ENCODE results near the gene SLC16A7. TPM values are rescaled to one million over a fixed set of nuclear protein-coding genes. Genes with fewer than 3 reads are reported as not detected.

The SLC16A7 gene
- total and polyA plus RNA-seq, 2 of the 8 experiments (the other 6 are each of a cell fraction or from before 2014, with no cell fraction given), result 0.74 to 4.3 TPM

GRCh38 chr12:59574406-59574805, 21.4 kb upstream of the SLC16A7 start:
- Histone ChIP-seq H3K9ac (replicated peaks in 1 of 4; ENCODE audit: extremely low read depth in 1 of 4, low read depth in 3 of 4, low read length in 3 of 4) (no peak overlapping the region), H3K27ac (ENCODE audit: low read depth, low read length) (no peak overlapping the region), H3K4me1 (replicated peaks in 1 of 4; ENCODE audit: control insufficient read depth in 3 of 4, insufficient read depth in 4 of 4, low read length in 3 of 4) (no peaks in the 10 kb centered on the region), H3K4me3 (ENCODE audit: extremely low read depth in 1 of 4, insufficient read depth in 2 of 4, low read depth in 3 of 4, low read length in 4 of 4) (no peak overlapping the region), H4K20me1 (replicated peaks in 1 of 2; ENCODE audit: control insufficient read depth in 1 of 2, insufficient read depth in 2 of 2, low read length in 2 of 2) (no peaks in the 10 kb centered on the region), H2BK15ac (ENCODE audit: low read length) (no peak overlapping the region), H2BK20ac (ENCODE audit: low read length) (no peak overlapping the region), H3K23me2 (ENCODE audit: low read depth, low read length) (no peaks in the 10 kb centered on the region), H3K27me3 (replicated peaks in 1 of 4; ENCODE audit: control insufficient read depth in 3 of 4, extremely low read depth in 1 of 4, insufficient read depth in 3 of 4, low read length in 3 of 4) (no peaks in the 10 kb centered on the region), H3K56ac (replicated peaks; ENCODE audit: insufficient read length, low read depth, low read length) (no peak overlapping the region), H4K8ac (ENCODE audit: extremely low read depth, insufficient read depth, low read length) (no peak overlapping the region), H4K5ac (ENCODE audit: insufficient read length, low read depth, low read length) (no peak overlapping the region), H3K9me3 (ENCODE audit: insufficient read depth in 2 of 2, low read depth in 1 of 2, low read length in 1 of 2) (no peaks in the 10 kb centered on the region), H2BK12ac (ENCODE audit: low read depth, low read length) (no peak overlapping the region), H3K36me3 (ENCODE audit: control insufficient read depth in 2 of 4, insufficient read depth in 4 of 4, low read length in 3 of 4) (no peaks in the 10 kb centered on the region), H3K23ac (ENCODE audit: insufficient read length) (no peak overlapping the region), H3K4me2 (ENCODE audit: insufficient read depth in 1 of 2, low read depth in 2 of 2, low read length in 2 of 2) (no peak overlapping the region), H4K91ac (replicated peaks; ENCODE audit: insufficient read length, low read length) (no peak overlapping the region), H3K79me1 (ENCODE audit: low read depth, low read length) (no peaks in the 10 kb centered on the region), H2AK5ac (ENCODE audit: low read depth, low read length) (no peak overlapping the region), H3K18ac (ENCODE audit: extremely low read depth, low read length) (no peak overlapping the region), H2BK5ac (ENCODE audit: low read depth, low read length) (no peak overlapping the region), H3K79me2 (ENCODE audit: control insufficient read depth in 1 of 2, insufficient read depth in 2 of 2, low read length in 2 of 2) (no peaks in the 10 kb centered on the region), H2BK120ac (replicated peaks; ENCODE audit: low read depth, low read length) (no peak overlapping the region), H2AFZ (ENCODE audit: low read length) (no peak overlapping the region), H3K14ac (ENCODE audit: insufficient read length) (no peak overlapping the region), H3K4ac (replicated peaks; ENCODE audit: insufficient read length, low read depth, low read length) (no peak overlapping the region)
- ChIA-PET POLR2A (ENCODE audit: partially characterized antibody) (no interaction called here), CTCF (ENCODE audit: partially characterized antibody) (no interaction called here)
- no peak for DNase-seq (ENCODE audit: low read depth in 1 of 2, low spot score in 2 of 2)
- no peak for FAIRE-seq
- TF ChIP-seq JUND (IDR thresholded peaks at IDR 0.05; ENCODE audit: low read length) (no peak), POU5F1 (IDR thresholded peaks at IDR 0.05; ENCODE audit: low read depth, low read length) (no peak), GTF2F1 (IDR thresholded peaks at IDR 0.05; ENCODE audit: borderline replicate concordance, low read depth, low read length) (no peak)

Data from H1 (cell line).